GM12874 (cell line): Measurements from ENCODE around the gene SURF1.

Experiments
- CTCF ChIP-seq: IDR thresholded peaks from 2 replicates; pipeline ENCODE4 v1.5.1; 2011; ENCODE audit warnings: low read depth, mild to moderate bottlenecking, control low read depth, low read length, moderate library complexity; ENCODE audit not compliant: insufficient read depth

Gene SURF1

GRCh38 chr9:133380734-133381133 is 24.4 kb upstream of the SURF1 start:
- TF ChIP-seq CTCF = no peak

GRCh38 chr9:133379153-133380086 is 23.1 kb upstream of the SURF1 start:
- TF ChIP-seq CTCF = no peak

- TF ChIP-seq CTCF = no peak
Observed at GRCh38 chr9:133378408-133378962, 22.2 kb upstream of the SURF1 start.

GRCh38 chr9:133377721-133378216 is 21.5 kb upstream of the SURF1 start:
- no peak for TF ChIP-seq CTCF

- no peak for TF ChIP-seq CTCF
Observed at GRCh38 chr9:133375724-133376654, 19.7 kb upstream of the SURF1 start, which contains the start of the genes STKLD1 and SURF4. Gene STKLD1 (plus strand): TSS chr9:133376366. CDS start chr9:133376474, 108 bp downstream. Gene SURF4 (minus strand): TSS chr9:133376060. CDS start chr9:133375969, 91 bp downstream.

GRCh38 chr9:133375116-133375723 is 18.9 kb upstream of the SURF1 start:
- TF ChIP-seq CTCF = 0 out of 2 replicates have a peak, but pooled peaks have one; percentile 13
